A549 (cell line): Measurements from ENCODE around the gene PLAC8. TPM values are rescaled to one million over a fixed set of nuclear protein-coding genes. Genes with fewer than 3 reads are reported as not detected.

ENCODE experiments used
- ATAC-seq, 2 experiments: fragments of 200-7000 bp in 1 of 2; fragments of >200 bp in 1 of 2; cut with Nextera tagmentation in 1 of 2; cut with Tn5 transposase in 1 of 2; 3 replicates each; pipeline versions ENCODE4 v1.8.0 to v1.9.1; 2018 to 2020; ENCODE audit warnings: mild to moderate bottlenecking in 1 of 2, moderate library complexity in 1 of 2
- CTCF ChIA-PET: fragments of 300-600 bp; sonication (Branson Sonifier 250); formaldehyde crosslinking; extraction: SDS; loops from one replicate; lab custom pipeline; 2021; ENCODE audit warnings: antibody characterized with exemption, inconsistent platforms; lab: Yijun Ruan, JAX
- POLR2A ChIA-PET: fragments of 350-600 bp; formaldehyde crosslinking; extraction: SDS; loops from one replicate; lab custom pipeline; 2021; ENCODE audit warnings: antibody characterized with exemption, inconsistent platforms; lab: Yijun Ruan, JAX
- DNase-seq, 2 experiments: peaks; one replicate each; pipeline versions ENCODE4 v3.0.0 to v3.0.0-alpha.2; 2011 to 2016; ENCODE audit warnings: low read depth in 1 of 2, low spot score in 1 of 2
- FAIRE-seq: peaks from 2 replicates; lab custom pipeline; 2011; peaks lifted over from hg19 to GRCh38; lab: Jason Lieb, UNC
- H3K27ac ChIP-seq, 2 experiments: fragments of >200 bp; sonication (Bioruptor Twin); formaldehyde crosslinking; 3 replicates each; pipeline ENCODE4 v1.5.1; 2016 to 2017
- H3K4me1 ChIP-seq: fragments of >200 bp; sonication (Bioruptor Twin); formaldehyde crosslinking; 3 replicates; pipeline ENCODE4 v1.6.1; 2016
- H3K4me2 ChIP-seq: fragments of >200 bp; sonication (Bioruptor Twin); formaldehyde crosslinking; 3 replicates; pipeline ENCODE4 v1.6.1; 2016
- H3K4me3 ChIP-seq: fragments of >200 bp; sonication (Bioruptor Twin); formaldehyde crosslinking; 3 replicates; pipeline ENCODE4 v1.5.1; 2016
- H3K9me3 ChIP-seq: fragments of >200 bp; sonication (Bioruptor Twin); formaldehyde crosslinking; 3 replicates; pipeline ENCODE4 v1.6.1; 2016
- BHLHE40 ChIP-seq: IDR thresholded peaks from 2 replicates; pipeline ENCODE4 v1.6.1; 2012; ENCODE audit warnings: low read depth, low read length, inconsistent platforms
- CBX2 ChIP-seq: fragments of 200-600 bp; sonication (generic); IDR thresholded peaks from 2 replicates; pipeline ENCODE4 v1.6.1; 2016; ENCODE audit warnings: low read depth, mild to moderate bottlenecking, borderline replicate concordance
- CBX8 ChIP-seq: fragments of 200-600 bp; sonication (generic); IDR thresholded peaks from 2 replicates; pipeline ENCODE4 v1.6.1; 2016
- CHD2 ChIP-seq: fragments of 150-350 bp; IDR thresholded peaks from 2 replicates; pipeline ENCODE4 v1.6.1; 2014; ENCODE audit warnings: low read length; ENCODE audit not compliant: partially characterized antibody
- EHF ChIP-seq: fragments of 250-450 bp; sonication (Bioruptor Pico); IDR thresholded peaks from 2 replicates; pipeline ENCODE4 v1.5.0; 2020; ENCODE audit warnings: mild to moderate bottlenecking
- FOSL2 ChIP-seq, 2 experiments: fragments of 450-650 bp in 1 of 2; fragments of >200 bp in 1 of 2; sonication (Bioruptor Twin) in 1 of 2; formaldehyde crosslinking; IDR thresholded peaks; 2 replicates each; pipeline versions ENCODE4 v1.5.0 to v1.6.1; 2016 to 2020; ENCODE audit warnings: mild to moderate bottlenecking in 1 of 2, moderate library complexity in 1 of 2
- HDAC2 ChIP-seq: fragments of 200-600 bp; sonication (generic); IDR thresholded peaks from 2 replicates; pipeline ENCODE4 v1.6.1; 2016
- HES2 ChIP-seq: fragments of >200 bp; sonication (Bioruptor Twin); formaldehyde crosslinking; IDR thresholded peaks from 2 replicates; pipeline ENCODE4 v1.6.1; 2016
- HEYL ChIP-seq: fragments of 250-450 bp; sonication (Bioruptor Pico); IDR thresholded peaks from 2 replicates; pipeline ENCODE4 v1.8.0; 2021; ENCODE audit warnings: mild to moderate bottlenecking, moderate library complexity
- HMGXB4 ChIP-seq: fragments of 250-450 bp; sonication (Bioruptor Pico); IDR thresholded peaks from 2 replicates; pipeline ENCODE4 v1.5.0; 2021; ENCODE audit warnings: mild to moderate bottlenecking, moderate library complexity, borderline replicate concordance
- HOXB5 ChIP-seq: fragments of 250-450 bp; sonication (Bioruptor Pico); IDR thresholded peaks from 2 replicates; pipeline ENCODE4 v1.5.0; 2020; ENCODE audit warnings: mild to moderate bottlenecking, moderate library complexity
- JUN ChIP-seq, 2 experiments: fragments of >200 bp; sonication (Bioruptor Twin); formaldehyde crosslinking; IDR thresholded peaks; 2 replicates in 1 of 2; 3 replicates in 1 of 2; pipeline ENCODE4 v1.6.1; 2016 to 2017
- MYC ChIP-seq: IDR thresholded peaks from 2 replicates; pipeline ENCODE4 v1.6.1; 2012; ENCODE audit warnings: mild to moderate bottlenecking, inconsistent platforms, low read length, improper control_type of control experiment, borderline replicate concordance
- NFE2L2 ChIP-seq: fragments of 150-350 bp; conservative IDR thresholded peaks from 2 replicates; pipeline ENCODE4 v1.6.1; 2014; ENCODE audit warnings: low read length
- NPAS2 ChIP-seq: fragments of 250-450 bp; sonication (Bioruptor Pico); IDR thresholded peaks from 2 replicates; pipeline ENCODE4 v1.8.0; 2022; ENCODE audit warnings: mild to moderate bottlenecking, moderate library complexity, borderline replicate concordance
- PBX3 ChIP-seq: IDR thresholded peaks from 2 replicates; pipeline ENCODE4 v1.6.1; 2012
- PHF8 ChIP-seq: fragments of 200-600 bp; sonication (generic); IDR thresholded peaks from 2 replicates; pipeline ENCODE4 v1.6.1; 2016; ENCODE audit warnings: low read depth, mild to moderate bottlenecking, antibody characterized with exemption, moderate library complexity, borderline replicate concordance
- POLR2AphosphoS2 ChIP-seq: conservative IDR thresholded peaks from 2 replicates; pipeline ENCODE4 v1.6.1; 2012; ENCODE audit warnings: low read length, improper control_type of control experiment, inconsistent platforms
- RAD21 ChIP-seq, 2 experiments: fragments of >200 bp in 1 of 2; sonication (Bioruptor Twin) in 1 of 2; formaldehyde crosslinking in 1 of 2; IDR thresholded peaks in 1 of 2; conservative IDR thresholded peaks in 1 of 2; 2 replicates in 1 of 2; 3 replicates in 1 of 2; pipeline ENCODE4 v1.6.1; 2012 to 2018; ENCODE audit warnings: inconsistent platforms in 1 of 2
- RARB ChIP-seq: fragments of 250-450 bp; sonication (Bioruptor Pico); IDR thresholded peaks from 2 replicates; pipeline ENCODE4 v1.8.0; 2021; ENCODE audit warnings: mild to moderate bottlenecking, moderate library complexity
- RCOR1 ChIP-seq: fragments of 150-350 bp; IDR thresholded peaks from 2 replicates; pipeline ENCODE4 v1.6.1; 2014; ENCODE audit warnings: antibody characterized with exemption, low read length, low read depth
- RFX5 ChIP-seq: fragments of 450-650 bp; IDR thresholded peaks from 2 replicates; pipeline ENCODE4 v1.7.1; 2014; ENCODE audit warnings: antibody characterized with exemption, mild to moderate bottlenecking, moderate library complexity
- SMC3 ChIP-seq: fragments of >200 bp; sonication (Bioruptor Twin); formaldehyde crosslinking; IDR thresholded peaks from 3 replicates; pipeline ENCODE4 v1.6.1; 2018; ENCODE audit warnings: inconsistent platforms
- TFCP2L1 ChIP-seq: fragments of 250-450 bp; sonication (Bioruptor Pico); IDR thresholded peaks from 2 replicates; pipeline ENCODE4 v1.5.0; 2021; ENCODE audit warnings: mild to moderate bottlenecking
- ZC3H11A ChIP-seq: fragments of 450-650 bp; IDR thresholded peaks from 2 replicates; pipeline ENCODE4 v1.6.1; 2014; ENCODE audit warnings: antibody characterized with exemption, mild to moderate bottlenecking
- WGBS: methylation state at CpG from one replicate; pipeline ENCODE4 v1.1.6; 2017; ENCODE audit errors: missing lambda C conversion rate; 5-methylcytosine and 5-hydroxymethylcytosine counted together
- polyA plus RNA-seq, 4 experiments: library from polyadenylated mRNA; depleted of rRNA in 3 of 4; stranded (reverse); fragments of >200 nt; fragmentation: RNase III in 1 of 4; extraction: RNeasy Plus Mini Kit Qiagen cat#74134 plus additional on column Dnase treatment in 1 of 4; gene quantifications; 2 replicates in 3 of 4; 3 replicates in 1 of 4; pipeline ENCODE4 v1.2.3, GENCODE V29; 2011 to 2017

PLAC8 gene
- polyA plus RNA-seq, 2 of the 4 experiments (the other 2 are of a cell fraction) = 1.6 to 8.0 TPM

GRCh38 chr4:83107631-83108030 lies 6.9 kb downstream of the PLAC8 start:
- Histone ChIP-seq H3K27ac (no peak overlapping the region), H3K4me3 (no peak overlapping the region), H3K4me2 (no peak overlapping the region), H3K4me1 (peaks cover 8% of the 10 kb centered on the region), H3K9me3 (no peaks in the 10 kb centered on the region)
- no peak for DNase-seq
- 88% methylated on average over 9 of the region's 9 CpGs for WGBS
- ChIA-PET CTCF (interaction anchor here (1.1 kb wide), 1 partner anchor 11 kb away, joined by 3 read pairs; no protein-coding TSS in a partner anchor), POLR2A (no interaction called here)
- FAIRE-seq = no peak
- TF ChIP-seq HES2 = no peak
- no peak for TF ChIP-seq CBX8
- no peak for TF ChIP-seq RAD21 (conservative IDR thresholded peaks at IDR 0.05 in 1 of 2, IDR thresholded peaks at IDR 0.05 in 1 of 2)
- TF ChIP-seq ZC3H11A = no peak
- no peak for TF ChIP-seq FOSL2 (IDR thresholded peaks at IDR 0.05)
- no peak for TF ChIP-seq FOSL2 (CRISPR knock-in tag; IDR thresholded peaks at IDR 0.05)
- TF ChIP-seq TFCP2L1 = no peak
- TF ChIP-seq HOXB5 = no peak
- no peak for TF ChIP-seq NFE2L2
- no peak for TF ChIP-seq NPAS2 (CRISPR knock-in tag)
- no peak for TF ChIP-seq CBX2
- no peak for TF ChIP-seq HDAC2
- no peak for TF ChIP-seq SMC3
- no peak for TF ChIP-seq PHF8
- no peak for TF ChIP-seq PBX3
- TF ChIP-seq RCOR1 = no peak
- no peak for TF ChIP-seq RARB
- no peak for TF ChIP-seq POLR2AphosphoS2
- no peak for TF ChIP-seq HEYL
- TF ChIP-seq RFX5 = no peak
- ATAC-seq = no peak

GRCh38 chr4:83104991-83105390 lies 9.5 kb downstream of the PLAC8 start:
- 94% methylated on average over 7 of the region's 7 CpGs for WGBS
- DNase-seq (no peak), ATAC-seq (no peak), FAIRE-seq (no peak)
- H3K4me3 ChIP-seq = no peak overlapping the region
- no peaks in the 10 kb centered on the region for H3K4me1 ChIP-seq
- H3K4me2 ChIP-seq = no peak overlapping the region
- POLR2A ChIA-PET = no interaction called here
- H3K9me3 ChIP-seq = no peaks in the 10 kb centered on the region
- TF ChIP-seq POLR2AphosphoS2 (no peak), BHLHE40 (no peak), EHF (CRISPR knock-in tag) (no peak), JUN (IDR thresholded peaks at IDR 0.05) (no peak), CBX2 (no peak), CHD2 (no peak), MYC (no peak), RAD21 (conservative IDR thresholded peaks at IDR 0.05 in 1 of 2, IDR thresholded peaks at IDR 0.05 in 1 of 2) (no peak), CBX8 (no peak), RFX5 (no peak), HMGXB4 (CRISPR knock-in tag) (no peak)
- no peak overlapping the region for H3K27ac ChIP-seq
- CTCF ChIA-PET = interaction anchor here (1.2 kb wide), 1 partner anchor 156 kb away, joined by 6 read pairs; no protein-coding TSS in a partner anchor
